ENCODE measurements around the gene COX8A. TPM values are rescaled to one million over a fixed set of nuclear protein-coding genes. Genes with fewer than 3 reads are reported as not detected.
A peak's percentile ranks its signal among the peaks of the same experiment; 100 is the strongest.
"Not testable (repeated sequence)": the region's sequence is repeated elsewhere in the genome, so short reads cannot be mapped to it uniquely, and the experiment has no call there.

Gene COX8A
- total RNA-seq, 1 experiment from 2014 or later: 418 TPM

- no peak for DNase-seq (ENCODE audit: extremely low read depth, low read depth)
Observed at GRCh38 chr11:63966444-63966843, 8.0 kb upstream of the COX8A start.

- no peak for DNase-seq (ENCODE audit: extremely low read depth, low read depth)
Observed at GRCh38 chr11:63969461-63969860, 5.0 kb upstream of the COX8A start.

- DNase-seq (ENCODE audit: extremely low read depth, low read depth): no peak
Observed at GRCh38 chr11:63970902-63971301, 3.5 kb upstream of the COX8A start.

- DNase-seq (ENCODE audit: extremely low read depth, low read depth): not testable (repeated sequence)
Observed at GRCh38 chr11:63973912-63974258, 535 bp upstream of the COX8A start.

- no peak for DNase-seq (ENCODE audit: extremely low read depth, low read depth)
Observed at GRCh38 chr11:63978551-63979239, 4.3 kb downstream of the COX8A start.

GRCh38 chr11:63979426-63979825 lies 5.0 kb downstream of the COX8A start:
- no peak for DNase-seq (ENCODE audit: extremely low read depth, low read depth)

- no peak for DNase-seq (ENCODE audit: extremely low read depth, low read depth)
Observed at GRCh38 chr11:63985812-63986155, 11.4 kb downstream of the COX8A start.

- peak; percentile 81 for DNase-seq (ENCODE audit: extremely low read depth, low read depth)
Observed at GRCh38 chr11:63986156-63986931, 11.9 kb downstream of the COX8A start, which contains the start of gene OTUB1. TSS of gene OTUB1 (plus strand) at chr11:63986438. CDS start at chr11:63986457, 19 bp downstream.

GRCh38 chr11:63986932-63987513 lies 12.6 kb downstream of the COX8A start:
- no peak for DNase-seq (ENCODE audit: extremely low read depth, low read depth)

GRCh38 chr11:63991558-63991957 lies 17.1 kb downstream of the COX8A start:
- no peak for DNase-seq (ENCODE audit: extremely low read depth, low read depth)

- no peak for DNase-seq (ENCODE audit: extremely low read depth, low read depth)
Observed at GRCh38 chr11:63993100-63993499, 18.7 kb downstream of the COX8A start.

GRCh38 chr11:63993993-63994392 lies 19.6 kb downstream of the COX8A start:
- no peak for DNase-seq (ENCODE audit: extremely low read depth, low read depth)

GRCh38 chr11:63996512-63996911 lies 22.1 kb downstream of the COX8A start:
- no peak for DNase-seq (ENCODE audit: extremely low read depth, low read depth)

GRCh38 chr11:63997104-63997700 lies 22.8 kb downstream of the COX8A start:
- DNase-seq (ENCODE audit: extremely low read depth, low read depth): no peak

GRCh38 chr11:63997801-63998337 lies 23.4 kb downstream of the COX8A start:
- no peak for DNase-seq (ENCODE audit: extremely low read depth, low read depth)

GRCh38 chr11:63998558-63999348 lies 24.3 kb downstream of the COX8A start:
- no peak for DNase-seq (ENCODE audit: extremely low read depth, low read depth)

- DNase-seq (ENCODE audit: extremely low read depth, low read depth): no peak
Observed at GRCh38 chr11:63999349-64000025, 25.1 kb downstream of the COX8A start.

- DNase-seq (ENCODE audit: extremely low read depth, low read depth): no peak
Observed at GRCh38 chr11:64000026-64000739, 25.8 kb downstream of the COX8A start.

Measured in NCI-H460 (cell line).